GM12878 (cell line): Measurements from ENCODE around the gene INAFM1. TPM values are rescaled to one million over a fixed set of nuclear protein-coding genes. Genes with fewer than 3 reads are reported as not detected.

Experiments
- CEBPB ChIP-seq, 2 experiments: fragments of 150-350 bp in 1 of 2; IDR thresholded peaks; 2 replicates each; pipeline ENCODE4 v1.6.1; 2012 to 2014; ENCODE audit warnings: low read depth in 2 of 2, low read length in 2 of 2, borderline replicate concordance in 1 of 2, inconsistent platforms in 1 of 2
- E2F4 ChIP-seq: IDR thresholded peaks from 2 replicates; pipeline ENCODE4 v1.6.1; 2012; ENCODE audit warnings: low read depth, low read length, improper control_type of control experiment
- E4F1 ChIP-seq: fragments of 450-650 bp; IDR thresholded peaks from 2 replicates; pipeline ENCODE4 v1.6.1; 2018; ENCODE audit warnings: borderline replicate concordance, mild to moderate bottlenecking; ENCODE audit not compliant: partially characterized antibody
- EED ChIP-seq: sonication (generic); IDR thresholded peaks from 2 replicates; pipeline ENCODE4 v1.6.1; 2016; ENCODE audit warnings: antibody characterized with exemption, low read depth
- EGR1 ChIP-seq, 2 experiments: IDR thresholded peaks; 1 replicate in 1 of 2; 2 replicates in 1 of 2; pipeline ENCODE4 v1.6.1; 2011 to 2012; ENCODE audit warnings: low read depth in 2 of 2, low read length in 2 of 2, borderline replicate concordance in 1 of 2, mild to moderate bottlenecking in 1 of 2, moderate library complexity in 1 of 2
- ELK1 ChIP-seq: IDR thresholded peaks from 2 replicates; pipeline ENCODE4 v1.6.1; 2012; ENCODE audit warnings: low read depth, low read length, improper control_type of control experiment
- IKZF2 ChIP-seq, 2 experiments: fragments of 450-650 bp; IDR thresholded peaks; 2 replicates each; pipeline ENCODE4 v1.6.1; 2017; ENCODE audit warnings: mild to moderate bottlenecking in 2 of 2, moderate library complexity in 2 of 2
- MAX ChIP-seq: IDR thresholded peaks from 2 replicates; pipeline ENCODE4 v1.6.1; 2012; ENCODE audit warnings: low read depth, low read length, improper control_type of control experiment
- MEF2B ChIP-seq: fragments of 450-650 bp; IDR thresholded peaks from 2 replicates; pipeline ENCODE4 v1.6.1; 2018; ENCODE audit warnings: mild to moderate bottlenecking, moderate library complexity; ENCODE audit not compliant: partially characterized antibody, poor library complexity, severe bottlenecking
- NFXL1 ChIP-seq: fragments of 450-650 bp; IDR thresholded peaks from 2 replicates; pipeline ENCODE4 v1.6.1; 2017; ENCODE audit warnings: antibody characterized with exemption, mild to moderate bottlenecking, borderline replicate concordance
- POLR2AphosphoS5 ChIP-seq: IDR thresholded peaks from 2 replicates; pipeline ENCODE4 v1.6.1; 2011; ENCODE audit warnings: mild to moderate bottlenecking, low read length, inconsistent platforms
- RB1 ChIP-seq: fragments of 450-650 bp; formaldehyde crosslinking; IDR thresholded peaks from 2 replicates; pipeline ENCODE4 v1.6.1; 2017; ENCODE audit warnings: mild to moderate bottlenecking, borderline replicate concordance
- SUZ12 ChIP-seq: fragments of 200-600 bp; sonication (generic); IDR thresholded peaks from one replicate; pipeline ENCODE4 v1.6.1; 2018; ENCODE audit warnings: antibody characterized with exemption, mild to moderate bottlenecking; ENCODE audit not compliant: unreplicated experiment
- ZBTB40 ChIP-seq: fragments of 450-650 bp; IDR thresholded peaks from 2 replicates; pipeline ENCODE4 v1.6.1; 2016; ENCODE audit warnings: mild to moderate bottlenecking, moderate library complexity, borderline replicate concordance
- polyA plus RNA-seq, 11 experiments: library from polyadenylated mRNA; depleted of rRNA in 4 of 11; unstranded in 6 of 11; stranded (reverse) in 5 of 11; fragments of >200 nt; fragmentation: Nextera tagmentation in 4 of 11; fragmentation: Illumina TruSeq in 1 of 11; extraction: Ambion mirVana in 4 of 11; extraction: Trizol in 1 of 11; gene quantifications; 1 replicate in 1 of 11; 2 replicates in 10 of 11; pipeline versions ENCODE4 v1.2.1 to v1.2.3, GENCODE V29; 2011 to 2016; ENCODE audit warnings: inconsistent platforms in 2 of 11, missing spikeins in 2 of 11, low read depth in 1 of 11
- total RNA-seq, 4 experiments: library from RNA; depleted of rRNA in 3 of 4; stranded (reverse); fragments of >200 nt in 3 of 4; fragmentation: Illumina TruSeq in 1 of 4; extraction: Trizol in 1 of 4; gene quantifications; 2 replicates each; pipeline versions ENCODE4 v1.2.1 to v1.2.3, GENCODE V29; 2013 to 2021
- TF ChIP-seq, protein P1 (sequence below): fragments of 450-650 bp; IDR thresholded peaks from 2 replicates; pipeline ENCODE4 v1.6.1; 2018; ENCODE audit warnings: mild to moderate bottlenecking, low read depth, moderate library complexity; ENCODE audit not compliant: partially characterized antibody

Gene INAFM1
- total and polyA plus RNA-seq, 10 of the 15 experiments (the other 5 are each of a cell fraction or from before 2014, with no cell fraction given): 0.57 to 6.8 (median 1.1) TPM; not detected in 1

GRCh38 chr19:47255879-47256692, 18.6 kb upstream of the INAFM1 start, which contains the start of gene CCDC9 (continued):
- TF ChIP-seq ZBTB40 (peak; percentile 94), NFXL1 (no peak), EGR1 (IDR thresholded peaks at IDR 0.05; ENCODE audit: borderline replicate concordance in 1 of 2, low read depth in 2 of 2, low read length in 2 of 2) (peak in 1 of 2 experiments; percentile 70; a peak in 1 of 3 replicates), E4F1 (peak; percentile 63), SUZ12 (no peak), EED (peak; percentile 37; the same call in 1 of the 2 replicates), IKZF2 (IDR thresholded peaks at IDR 0.05) (peak in 1 of 2 experiments; percentile 36; a peak in 2 of 4 replicates), E2F4 (no peak), POLR2AphosphoS5 (peak; percentile 86), RB1 (peak; percentile 54; the same call in 1 of the 2 replicates), MAX (peak; percentile 89), CEBPB (IDR thresholded peaks at IDR 0.05; ENCODE audit: borderline replicate concordance in 1 of 2, low read depth in 2 of 2, low read length in 2 of 2) (no peak), ELK1 (peak; percentile 95), MEF2B (peak; percentile 37)
- TF ChIP-seq, protein P1, sequence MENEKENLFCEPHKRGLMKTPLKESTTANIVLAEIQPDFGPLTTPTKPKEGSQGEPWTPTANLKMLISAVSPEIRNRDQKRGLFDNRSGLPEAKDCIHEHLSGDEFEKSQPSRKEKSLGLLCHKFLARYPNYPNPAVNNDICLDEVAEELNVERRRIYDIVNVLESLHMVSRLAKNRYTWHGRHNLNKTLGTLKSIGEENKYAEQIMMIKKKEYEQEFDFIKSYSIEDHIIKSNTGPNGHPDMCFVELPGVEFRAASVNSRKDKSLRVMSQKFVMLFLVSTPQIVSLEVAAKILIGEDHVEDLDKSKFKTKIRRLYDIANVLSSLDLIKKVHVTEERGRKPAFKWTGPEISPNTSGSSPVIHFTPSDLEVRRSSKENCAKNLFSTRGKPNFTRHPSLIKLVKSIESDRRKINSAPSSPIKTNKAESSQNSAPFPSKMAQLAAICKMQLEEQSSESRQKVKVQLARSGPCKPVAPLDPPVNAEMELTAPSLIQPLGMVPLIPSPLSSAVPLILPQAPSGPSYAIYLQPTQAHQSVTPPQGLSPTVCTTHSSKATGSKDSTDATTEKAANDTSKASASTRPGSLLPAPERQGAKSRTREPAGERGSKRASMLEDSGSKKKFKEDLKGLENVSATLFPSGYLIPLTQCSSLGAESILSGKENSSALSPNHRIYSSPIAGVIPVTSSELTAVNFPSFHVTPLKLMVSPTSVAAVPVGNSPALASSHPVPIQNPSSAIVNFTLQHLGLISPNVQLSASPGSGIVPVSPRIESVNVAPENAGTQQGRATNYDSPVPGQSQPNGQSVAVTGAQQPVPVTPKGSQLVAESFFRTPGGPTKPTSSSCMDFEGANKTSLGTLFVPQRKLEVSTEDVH: peak; percentile 60
